Measurements from ENCODE around the gene PSKH1. TPM values are rescaled to one million over a fixed set of nuclear protein-coding genes. Genes with fewer than 3 reads are reported as not detected.

The PSKH1 gene
- total and polyA plus RNA-seq, 9 of the 15 experiments (the other 6 are each of a cell fraction or from before 2014, with no cell fraction given), result 0.96 to 20.9 (median 9.4) TPM

DNA sequence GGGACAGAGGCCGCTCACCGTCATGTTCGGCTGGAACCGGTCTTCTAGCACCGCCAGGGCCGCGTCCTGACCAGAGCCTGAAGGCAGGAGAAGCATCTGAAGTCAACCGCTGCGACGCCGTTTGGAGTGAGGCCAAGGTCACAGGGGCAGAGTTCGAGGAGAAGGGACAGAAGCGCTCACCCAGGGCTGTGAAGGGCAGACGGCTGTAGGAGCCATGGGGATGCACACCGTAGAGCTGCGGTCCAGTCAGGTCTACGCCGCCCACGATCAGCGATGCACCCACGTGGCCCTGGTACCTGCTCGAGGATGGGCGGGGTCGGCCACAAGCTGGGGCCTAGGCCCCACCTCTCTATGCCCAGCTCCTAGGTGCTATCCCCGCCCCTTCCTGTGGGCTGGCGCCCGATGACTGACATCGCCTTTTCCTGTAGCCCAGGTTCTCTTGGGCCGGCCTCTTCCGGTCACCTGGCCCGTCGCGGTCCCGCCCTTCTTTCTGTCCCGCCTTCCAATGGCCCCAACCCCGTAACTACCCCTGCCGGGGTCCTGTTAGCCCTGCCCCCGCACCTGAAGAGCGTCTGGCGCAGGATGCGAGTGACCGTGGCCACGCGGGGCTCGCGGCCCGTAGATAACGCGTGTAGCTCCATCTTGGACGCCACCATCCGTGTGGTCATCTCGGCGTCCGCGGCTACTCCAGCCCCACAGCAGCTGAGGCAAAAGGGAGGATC, 42.5 kb downstream of the PSKH1 start (continued):
- TF ChIP-seq BCLAF1 (IDR thresholded peaks at IDR 0.05; ENCODE audit: borderline replicate concordance in 1 of 2, control insufficient read depth in 1 of 2, low read depth in 2 of 2, low read length in 1 of 2) (no peak), ELF4 (CRISPR knock-in tag; IDR thresholded peaks at IDR 0.05) (peak; percentile 61; the same call in 1 of the 2 replicates), NR1H2 (CRISPR knock-in tag; IDR thresholded peaks at IDR 0.05) (peak; percentile 96), FOXJ3 (CRISPR knock-in tag; IDR thresholded peaks at IDR 0.05) (no peak), ZMIZ1 (IDR thresholded peaks at IDR 0.05; ENCODE audit: low read depth in 2 of 2, low read length in 2 of 2) (no peak), NONO (IDR thresholded peaks at IDR 0.05; ENCODE audit: low read depth in 2 of 2, low read length in 1 of 2) (0 out of 4 replicates have a peak, but pooled peaks of 1 of the 2 experiments have one; percentile 38), CBX8 (IDR thresholded peaks at IDR 0.05; ENCODE audit: borderline replicate concordance, extremely low read depth, low read depth, low read length, poor library complexity, severe bottlenecking) (no peak), SNIP1 (IDR thresholded peaks at IDR 0.05; ENCODE audit: low read depth) (no peak), ZNF12 (CRISPR knock-in tag; IDR thresholded peaks at IDR 0.05) (peak; percentile 78; the same call in 1 of the 2 replicates), XRCC3 (IDR thresholded peaks at IDR 0.05) (no peak), POLR2G (IDR thresholded peaks at IDR 0.05; ENCODE audit: low read depth, low read length) (peak; percentile 92), E2F3 (CRISPR knock-in tag; IDR thresholded peaks at IDR 0.05) (peak; percentile 25; the same call in 1 of the 2 replicates), ZNF589 (CRISPR knock-in tag; IDR thresholded peaks at IDR 0.05; ENCODE audit: low read depth) (no peak), EZH2 (IDR thresholded peaks at IDR 0.05; ENCODE audit: borderline replicate concordance, low read depth, low read length) (no peak)
- TF ChIP-seq, protein P1, sequence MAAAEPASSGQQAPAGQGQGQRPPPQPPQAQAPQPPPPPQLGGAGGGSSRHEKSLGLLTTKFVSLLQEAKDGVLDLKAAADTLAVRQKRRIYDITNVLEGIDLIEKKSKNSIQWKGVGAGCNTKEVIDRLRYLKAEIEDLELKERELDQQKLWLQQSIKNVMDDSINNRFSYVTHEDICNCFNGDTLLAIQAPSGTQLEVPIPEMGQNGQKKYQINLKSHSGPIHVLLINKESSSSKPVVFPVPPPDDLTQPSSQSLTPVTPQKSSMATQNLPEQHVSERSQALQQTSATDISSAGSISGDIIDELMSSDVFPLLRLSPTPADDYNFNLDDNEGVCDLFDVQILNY (CRISPR knock-in tag; IDR thresholded peaks at IDR 0.05), result no peak
- TF ChIP-seq, protein P2, sequence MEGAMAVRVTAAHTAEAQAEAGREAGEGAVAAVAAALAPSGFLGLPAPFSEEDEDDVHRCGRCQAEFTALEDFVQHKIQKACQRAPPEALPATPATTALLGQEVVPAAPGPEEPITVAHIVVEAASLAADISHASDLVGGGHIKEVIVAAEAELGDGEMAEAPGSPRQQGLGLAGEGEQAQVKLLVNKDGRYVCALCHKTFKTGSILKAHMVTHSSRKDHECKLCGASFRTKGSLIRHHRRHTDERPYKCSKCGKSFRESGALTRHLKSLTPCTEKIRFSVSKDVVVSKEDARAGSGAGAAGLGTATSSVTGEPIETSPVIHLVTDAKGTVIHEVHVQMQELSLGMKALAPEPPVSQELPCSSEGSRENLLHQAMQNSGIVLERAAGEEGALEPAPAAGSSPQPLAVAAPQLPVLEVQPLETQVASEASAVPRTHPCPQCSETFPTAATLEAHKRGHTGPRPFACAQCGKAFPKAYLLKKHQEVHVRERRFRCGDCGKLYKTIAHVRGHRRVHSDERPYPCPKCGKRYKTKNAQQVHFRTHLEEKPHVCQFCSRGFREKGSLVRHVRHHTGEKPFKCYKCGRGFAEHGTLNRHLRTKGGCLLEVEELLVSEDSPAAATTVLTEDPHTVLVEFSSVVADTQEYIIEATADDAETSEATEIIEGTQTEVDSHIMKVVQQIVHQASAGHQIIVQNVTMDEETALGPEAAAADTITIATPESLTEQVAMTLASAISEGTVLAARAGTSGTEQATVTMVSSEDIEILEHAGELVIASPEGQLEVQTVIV (CRISPR knock-in tag; IDR thresholded peaks at IDR 0.05; ENCODE audit: borderline replicate concordance), result peak; percentile 8; the same call in 1 of the 2 replicates
